Measurements from ENCODE around the gene TRAPPC3. TPM values are rescaled to one million over a fixed set of nuclear protein-coding genes. Genes with fewer than 3 reads are reported as not detected.

The TRAPPC3 gene
- total RNA-seq, 1 experiment from 2014 or later = 119 TPM

GRCh38 chr1:36091698-36092097, 57.6 kb downstream of the TRAPPC3 start:
- ATAC-seq = no peak
- no peaks in the 10 kb centered on the region for H3K9me3 ChIP-seq (ENCODE audit: low read length)

GRCh38 chr1:36091141-36091540, 58.1 kb downstream of the TRAPPC3 start:
- H2AFZ ChIP-seq (ENCODE audit: low read length) = no peak overlapping the region
- H3K27me3 ChIP-seq (ENCODE audit: low read length) = no peaks in the 10 kb centered on the region
- H3K79me2 ChIP-seq (ENCODE audit: low read length) = peaks cover 28% of the 10 kb centered on the region
- no TSS peak for BruUV-seq (replicated peaks)
- ChIA-PET CTCF (no interaction called here), POLR2A (ENCODE audit: unreplicated experiment) (no interaction called here)
- H3K9ac ChIP-seq (ENCODE audit: low read length) = no peak overlapping the region
- H3K4me3 ChIP-seq (ENCODE audit: low read length) = no peak overlapping the region
- H3K36me3 ChIP-seq (ENCODE audit: low read depth, low read length) = peaks cover 33% of the 10 kb centered on the region; the same call in 1 of the 2 replicates
- no peak for ATAC-seq
- no peaks in the 10 kb centered on the region for H3K9me3 ChIP-seq (ENCODE audit: low read length)
- no peak for DNase-seq
- intact Hi-C loops (cut with micrococcal nuclease) = no loop called here
- no peaks in the 10 kb centered on the region for H4K20me1 ChIP-seq (ENCODE audit: low read length)
- H3K9me2 ChIP-seq (replicated peaks; ENCODE audit: low read length) = no peaks in the 10 kb centered on the region
- peaks cover 13% of the 10 kb centered on the region; the same call in 1 of the 2 replicates for H3K4me1 ChIP-seq (ENCODE audit: insufficient read depth, low read length)
- no peak overlapping the region for H3K27ac ChIP-seq (ENCODE audit: low read length)
- H3K4me2 ChIP-seq (ENCODE audit: low read length) = no peak overlapping the region
- TF ChIP-seq EZH2 (IDR thresholded peaks at IDR 0.05; ENCODE audit: low read length, unreplicated experiment) = no peak
- TF ChIP-seq CTCF (conservative IDR thresholded peaks at IDR 0.05; ENCODE audit: low read depth, low read length) = no peak
- TF ChIP-seq EZH2phosphoT487 (IDR thresholded peaks at IDR 0.05; ENCODE audit: borderline replicate concordance, low read length) = no peak
- no peaks in the 10 kb centered on the region for H3F3A ChIP-seq (ENCODE audit: low read length, unreplicated experiment)

More at GRCh38 chr1:36091698-36092097, 57.6 kb downstream of the TRAPPC3 start:
- Histone ChIP-seq H3K79me2 (ENCODE audit: low read length) (peaks cover 28% of the 10 kb centered on the region), H4K20me1 (ENCODE audit: low read length) (no peaks in the 10 kb centered on the region), H3F3A (ENCODE audit: low read length, unreplicated experiment) (no peaks in the 10 kb centered on the region), H3K27ac (ENCODE audit: low read length) (no peak overlapping the region), H3K4me3 (ENCODE audit: low read length) (no peak overlapping the region), H3K36me3 (ENCODE audit: low read depth, low read length) (peaks cover 33% of the 10 kb centered on the region; the same call in 1 of the 2 replicates), H2AFZ (ENCODE audit: low read length) (no peak overlapping the region), H3K9me2 (replicated peaks; ENCODE audit: low read length) (no peaks in the 10 kb centered on the region), H3K4me1 (ENCODE audit: insufficient read depth, low read length) (peaks cover 13% of the 10 kb centered on the region; the same call in 1 of the 2 replicates), H3K4me2 (ENCODE audit: low read length) (no peak overlapping the region), H3K27me3 (ENCODE audit: low read length) (no peaks in the 10 kb centered on the region), H3K9ac (ENCODE audit: low read length) (no peak overlapping the region)
- CTCF ChIA-PET = no interaction called here
- DNase-seq = no peak
- intact Hi-C loops (cut with micrococcal nuclease) = no loop called here
- TF ChIP-seq EZH2phosphoT487 (IDR thresholded peaks at IDR 0.05; ENCODE audit: borderline replicate concordance, low read length) (no peak), EZH2 (IDR thresholded peaks at IDR 0.05; ENCODE audit: low read length, unreplicated experiment) (no peak), CTCF (conservative IDR thresholded peaks at IDR 0.05; ENCODE audit: low read depth, low read length) (no peak)
- no TSS peak for BruUV-seq (replicated peaks)
- POLR2A ChIA-PET (ENCODE audit: unreplicated experiment) = no interaction called here

- CTCF ChIA-PET = no interaction called here
- no peak for DNase-seq
Measured at GRCh38 chr1:36089393-36090121, 59.7 kb downstream of the TRAPPC3 start.

More at GRCh38 chr1:36089393-36090121, 59.7 kb downstream of the TRAPPC3 start:
- Histone ChIP-seq H3K9me2 (replicated peaks; ENCODE audit: low read length) (no peaks in the 10 kb centered on the region), H3K4me1 (ENCODE audit: insufficient read depth, low read length) (peaks cover 13% of the 10 kb centered on the region; the same call in 1 of the 2 replicates), H3K27me3 (ENCODE audit: low read length) (no peaks in the 10 kb centered on the region), H3K4me2 (ENCODE audit: low read length) (peak overlapping the region; percentile 95), H3K36me3 (ENCODE audit: low read depth, low read length) (peaks cover 28% of the 10 kb centered on the region; the same call in 1 of the 2 replicates), H3K9me3 (ENCODE audit: low read length) (no peaks in the 10 kb centered on the region), H2AFZ (ENCODE audit: low read length) (peak overlapping the region; percentile 98), H3K4me3 (ENCODE audit: low read length) (peak overlapping the region; percentile 99), H3K9ac (ENCODE audit: low read length) (peak overlapping the region; percentile 94), H3F3A (ENCODE audit: low read length, unreplicated experiment) (no peaks in the 10 kb centered on the region), H4K20me1 (ENCODE audit: low read length) (no peaks in the 10 kb centered on the region), H3K27ac (ENCODE audit: low read length) (peak overlapping the region; percentile 50; the same call in 1 of the 2 replicates), H3K79me2 (ENCODE audit: low read length) (peaks cover 28% of the 10 kb centered on the region)
- intact Hi-C loops (cut with micrococcal nuclease) = loop anchor here (5.0 to 10.0 kb wide), 2 partner anchors 155 to 232 kb away; partner anchors contain the start of gene AGO3
- TSS peak; percentile 79 for BruUV-seq (replicated peaks)
- no peak for ATAC-seq
- TF ChIP-seq EZH2phosphoT487 (IDR thresholded peaks at IDR 0.05; ENCODE audit: borderline replicate concordance, low read length) (no peak), CTCF (conservative IDR thresholded peaks at IDR 0.05; ENCODE audit: low read depth, low read length) (no peak), EZH2 (IDR thresholded peaks at IDR 0.05; ENCODE audit: low read length, unreplicated experiment) (no peak)
- POLR2A ChIA-PET (ENCODE audit: unreplicated experiment) = interaction anchor here (0.5 kb wide), 1 partner anchor 61 kb away, joined by 3 read pairs; no protein-coding TSS in a partner anchor
